Gastroesophageal sphincter (tissue), 3 donors: ENCODE results near the gene ZNF711.

Source experiments
- EP300 ChIP-seq: sonication (generic); formaldehyde crosslinking; IDR thresholded peaks from one replicate; pipeline ENCODE4 v1.6.1; 2017; ENCODE audit warnings: antibody characterized with exemption, mild to moderate bottlenecking
- POLR2A ChIP-seq, 2 donors: fragments of 450-650 bp; IDR thresholded peaks; one replicate each; pipeline ENCODE4 v1.6.1; 2017; ENCODE audit warnings: antibody characterized with exemption in 2 of 2, mild to moderate bottlenecking in 2 of 2, moderate library complexity in 1 of 2
- POLR2AphosphoS5 ChIP-seq: sonication (generic); formaldehyde crosslinking; IDR thresholded peaks from one replicate; pipeline ENCODE4 v1.6.1; 2017; ENCODE audit warnings: antibody characterized with exemption
- TF ChIP-seq, protein P1 (sequence below), 4 experiments: fragments of 200-600 bp in 2 of 4; fragments of 450-650 bp in 2 of 4; sonication (generic) in 1 of 4; IDR thresholded peaks; one replicate each; pipeline ENCODE4 v1.5.1; 2017 to 2019; ENCODE audit warnings: antibody characterized with exemption in 4 of 4, mild to moderate bottlenecking in 2 of 4, moderate library complexity in 2 of 4

DNA sequence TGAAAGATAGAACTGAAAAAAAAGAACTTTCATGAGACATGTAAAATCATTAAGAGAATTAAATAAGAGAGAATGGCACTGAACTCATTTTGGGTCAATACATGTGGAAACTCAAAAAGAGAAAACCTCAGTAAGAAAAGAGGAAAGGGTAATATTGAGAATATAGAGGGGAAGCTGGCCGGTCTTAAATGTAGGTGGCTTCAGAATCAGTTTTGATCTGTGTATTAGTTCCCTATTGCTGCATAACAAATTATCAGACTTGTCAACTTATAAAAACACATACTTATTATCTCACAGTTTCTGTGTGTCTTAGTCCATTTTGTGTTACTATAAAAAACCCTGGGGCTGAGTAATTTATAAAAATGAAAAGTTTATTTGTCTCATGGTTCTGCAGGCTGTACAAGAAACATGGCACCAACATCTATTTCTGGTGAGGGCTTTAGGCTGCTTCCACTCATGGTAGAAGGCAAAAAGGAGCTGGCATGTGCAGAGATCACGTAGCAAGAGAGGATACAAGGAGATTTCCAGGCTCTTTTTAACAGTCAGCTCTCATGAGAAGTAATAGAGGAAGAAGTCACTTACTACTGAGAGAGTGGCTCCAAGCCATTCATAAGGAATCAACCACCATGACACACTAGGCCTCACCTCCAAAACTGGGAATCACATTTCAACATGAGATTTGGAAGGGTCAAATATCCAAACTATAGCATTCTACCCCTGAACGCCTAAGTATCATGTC, 29.8 kb upstream of the ZNF711 start:
- TF ChIP-seq, protein P1, sequence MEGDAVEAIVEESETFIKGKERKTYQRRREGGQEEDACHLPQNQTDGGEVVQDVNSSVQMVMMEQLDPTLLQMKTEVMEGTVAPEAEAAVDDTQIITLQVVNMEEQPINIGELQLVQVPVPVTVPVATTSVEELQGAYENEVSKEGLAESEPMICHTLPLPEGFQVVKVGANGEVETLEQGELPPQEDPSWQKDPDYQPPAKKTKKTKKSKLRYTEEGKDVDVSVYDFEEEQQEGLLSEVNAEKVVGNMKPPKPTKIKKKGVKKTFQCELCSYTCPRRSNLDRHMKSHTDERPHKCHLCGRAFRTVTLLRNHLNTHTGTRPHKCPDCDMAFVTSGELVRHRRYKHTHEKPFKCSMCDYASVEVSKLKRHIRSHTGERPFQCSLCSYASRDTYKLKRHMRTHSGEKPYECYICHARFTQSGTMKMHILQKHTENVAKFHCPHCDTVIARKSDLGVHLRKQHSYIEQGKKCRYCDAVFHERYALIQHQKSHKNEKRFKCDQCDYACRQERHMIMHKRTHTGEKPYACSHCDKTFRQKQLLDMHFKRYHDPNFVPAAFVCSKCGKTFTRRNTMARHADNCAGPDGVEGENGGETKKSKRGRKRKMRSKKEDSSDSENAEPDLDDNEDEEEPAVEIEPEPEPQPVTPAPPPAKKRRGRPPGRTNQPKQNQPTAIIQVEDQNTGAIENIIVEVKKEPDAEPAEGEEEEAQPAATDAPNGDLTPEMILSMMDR (IDR thresholded peaks at IDR 0.05): no peak
- no peak for TF ChIP-seq POLR2A (IDR thresholded peaks at IDR 0.05)
- TF ChIP-seq EP300: no peak
- no peak for TF ChIP-seq POLR2AphosphoS5
